GM10266 (cell line): ENCODE measurements around the gene IQSEC3.

Experiments
- DNase-seq: peaks from one replicate; pipeline ENCODE4 v3.0.0; 2012; ENCODE audit errors: extremely low spot score
- CTCF ChIP-seq: IDR thresholded peaks from 2 replicates; pipeline ENCODE4 v1.5.1; 2012; ENCODE audit warnings: mild to moderate bottlenecking, low read depth; ENCODE audit not compliant: control insufficient read depth, insufficient read depth; ENCODE audit errors: missing control alignments

Gene IQSEC3

GRCh38 chr12:193261-193660 is 126.7 kb downstream of the IQSEC3 start:
- TF ChIP-seq CTCF = no peak
- DNase-seq = no peak

DNA sequence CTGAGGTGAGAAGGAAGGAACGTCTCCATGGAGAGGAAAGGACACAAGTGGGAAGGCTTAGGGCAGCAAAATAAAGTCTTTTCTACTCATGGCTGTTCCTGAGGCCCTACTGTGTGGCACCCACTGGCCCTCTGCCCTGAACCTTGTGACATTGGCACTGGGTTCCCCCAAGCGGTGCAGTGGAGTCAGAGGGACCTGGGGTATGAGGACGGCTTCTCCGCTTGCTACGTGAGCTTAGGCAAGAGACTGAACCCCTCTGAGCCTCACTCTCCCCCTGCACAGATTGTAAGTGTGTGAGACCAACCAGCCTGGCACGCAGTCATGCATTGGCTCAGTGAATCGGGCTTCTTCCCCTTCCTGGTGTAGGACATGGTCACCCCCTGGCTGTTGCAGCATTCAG is 127.7 kb downstream of the IQSEC3 start:
- no peak for TF ChIP-seq CTCF
- DNase-seq = no peak

- DNase-seq = no peak
- TF ChIP-seq CTCF = no peak
Observed at GRCh38 chr12:195156-195555, 128.6 kb downstream of the IQSEC3 start.

GRCh38 chr12:195951-196350 is 129.4 kb downstream of the IQSEC3 start:
- TF ChIP-seq CTCF = no peak
- no peak for DNase-seq

DNA sequence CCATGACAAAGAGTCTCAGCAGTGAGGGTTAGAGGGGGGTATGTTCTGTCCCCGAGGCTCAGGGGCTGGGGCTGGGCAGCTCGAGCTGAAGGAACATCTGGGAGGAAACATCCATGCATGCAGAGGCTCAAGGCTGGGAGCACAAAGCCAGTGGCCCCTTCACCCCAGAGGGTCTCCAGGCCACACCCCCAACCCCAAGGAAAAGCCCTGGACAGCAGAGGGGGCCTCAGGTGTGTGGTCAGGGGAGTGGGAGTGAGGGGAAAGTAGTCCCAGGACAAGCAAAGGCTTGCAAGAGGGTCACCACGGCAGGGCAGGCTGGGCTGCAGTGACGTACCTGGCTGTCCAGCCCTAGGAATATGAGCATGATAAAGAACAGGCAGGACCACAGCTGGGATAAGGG is 129.9 kb downstream of the IQSEC3 start:
- no peak for TF ChIP-seq CTCF
- no peak for DNase-seq

DNA sequence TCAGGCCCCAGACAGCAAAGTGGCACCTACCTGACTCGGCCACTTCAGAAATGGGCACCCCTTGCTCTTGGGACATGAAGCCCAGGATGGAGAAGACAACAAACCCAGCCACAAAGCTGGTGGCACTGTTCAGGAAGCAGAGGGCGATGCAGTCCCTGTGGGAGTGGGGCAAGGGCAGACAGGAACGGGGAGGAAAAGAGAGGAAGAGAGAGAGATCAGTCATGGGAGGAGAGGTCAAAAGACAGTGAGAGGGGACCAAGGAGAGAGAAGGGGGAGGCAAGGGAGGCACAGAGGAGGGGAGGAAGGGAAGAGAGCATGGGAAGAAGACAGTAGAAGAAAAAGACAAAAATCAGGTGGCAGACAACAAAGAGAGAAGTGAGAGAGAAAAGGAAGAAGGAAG is 130.8 kb downstream of the IQSEC3 start:
- TF ChIP-seq CTCF = no peak

DNA sequence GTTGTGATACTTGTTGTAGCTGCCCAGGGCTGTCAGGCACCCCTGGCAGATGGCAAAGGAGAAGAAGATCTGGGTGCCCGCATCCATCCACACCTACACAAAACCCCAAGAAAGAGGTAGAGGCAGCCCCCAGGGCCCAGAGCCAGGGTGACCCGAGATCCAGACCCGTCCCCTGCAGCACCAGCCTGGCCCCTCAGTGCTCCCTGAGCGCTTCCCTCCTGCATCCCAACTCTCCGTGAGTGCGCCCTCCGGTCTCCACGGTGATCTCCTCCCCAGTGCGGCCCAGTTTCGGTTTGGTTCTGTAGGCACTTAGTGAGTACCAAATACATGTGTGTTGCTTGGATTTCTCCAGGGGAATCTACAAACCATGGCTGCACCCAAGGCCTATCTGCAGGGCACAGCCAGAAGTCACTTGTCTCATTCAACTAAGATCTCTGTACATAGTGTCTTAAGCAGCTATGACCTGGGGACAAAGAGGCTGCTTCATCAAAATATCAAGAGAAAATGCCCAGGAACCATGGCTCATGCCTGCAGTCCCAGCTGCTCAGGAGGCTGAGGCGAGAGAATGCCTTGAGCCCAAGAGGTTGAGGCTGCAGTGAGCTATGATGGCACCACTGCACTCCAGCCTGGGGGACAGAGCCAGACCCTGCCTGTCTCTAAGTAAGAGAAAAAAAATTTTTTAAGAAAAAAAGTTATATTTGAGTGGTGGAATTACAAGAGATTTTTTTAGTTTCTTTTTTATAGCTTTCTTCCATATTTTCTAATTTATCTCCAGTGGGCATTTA is 131.5 kb downstream of the IQSEC3 start:
- no peak for TF ChIP-seq CTCF
- no peak for DNase-seq

More for the DNA sequence above, 130.8 kb downstream of the IQSEC3 start:
- DNase-seq = no peak
